Small intestine (tissue), 7 donors: ENCODE measurements around the gene SUFU. TPM values are rescaled to one million over a fixed set of nuclear protein-coding genes. Genes with fewer than 3 reads are reported as not detected.

Source experiments
- DNase-seq, 2 donors: peaks; one replicate each; pipeline versions ENCODE4 v3.0.0 to v3.0.0-alpha.2; 2013
- FAIRE-seq: peaks from 2 replicates; lab custom pipeline; 2012; peaks lifted over from hg19 to GRCh38; lab: Jason Lieb, UNC
- H3K27ac ChIP-seq, 3 donors: one replicate each; pipeline ENCODE4 v1.5.1; 2013; ENCODE audit warnings: low read length in 2 of 3, mild to moderate bottlenecking in 2 of 3, control low read depth in 1 of 3, inconsistent platforms in 1 of 3, low read depth in 1 of 3, moderate library complexity in 1 of 3
- H3K27me3 ChIP-seq, 3 donors: one replicate each; pipeline ENCODE4 v1.6.1; 2013; ENCODE audit warnings: low read length in 3 of 3, inconsistent platforms in 1 of 3; ENCODE audit not compliant: control insufficient read depth in 3 of 3, insufficient read depth in 3 of 3
- H3K36me3 ChIP-seq, 3 donors: one replicate each; pipeline ENCODE4 v1.6.1; 2013; ENCODE audit warnings: low read length in 3 of 3, inconsistent platforms in 1 of 3, low read depth in 1 of 3, mild to moderate bottlenecking in 1 of 3, moderate library complexity in 1 of 3; ENCODE audit not compliant: control insufficient read depth in 3 of 3, insufficient read depth in 2 of 3
- H3K4me1 ChIP-seq, 3 donors: one replicate each; pipeline ENCODE4 v1.6.1; 2013; ENCODE audit warnings: low read length in 2 of 3, inconsistent platforms in 1 of 3, low read depth in 1 of 3, mild to moderate bottlenecking in 1 of 3, moderate library complexity in 1 of 3; ENCODE audit not compliant: control insufficient read depth in 3 of 3, insufficient read depth in 2 of 3
- H3K4me3 ChIP-seq, 3 donors: one replicate each; pipeline ENCODE4 v1.5.1; 2013; ENCODE audit warnings: low read length in 3 of 3, control low read depth in 1 of 3, inconsistent platforms in 1 of 3, low read depth in 1 of 3, mild to moderate bottlenecking in 1 of 3, moderate library complexity in 1 of 3
- H3K9me3 ChIP-seq, 2 donors: one replicate each; pipeline ENCODE4 v1.6.1; 2013; ENCODE audit warnings: low read depth in 1 of 2, low read length in 1 of 2; ENCODE audit not compliant: control insufficient read depth in 2 of 2, insufficient read depth in 1 of 2
- WGBS, 3 donors: extraction: QIAGEN DNeasy Blood & Tissue Kit; methylation state at CpG; one replicate each; pipeline ENCODE4 v1.1.7; 2013; 5-methylcytosine and 5-hydroxymethylcytosine counted together
- polyA plus RNA-seq, 4 donors: library from polyadenylated mRNA; stranded (reverse) in 3 of 4; unstranded in 1 of 4; fragments of 200-250 nt in 3 of 4; fragments of 120-200 nt in 1 of 4; gene quantifications; one replicate each; pipeline versions ENCODE4 v1.2.1 to v1.2.3, GENCODE V29; 2013
- donor health status: healthy with polysubstance abuse.
- donor health status: control.
- donor health status: control.
- donor health status: Bipolar disorder and iron deficiency.
- donor health status: healthy.

The SUFU gene
- polyA plus RNA-seq, 4 donors, result 2.2 to 15.0 (median 4.0) TPM

- no peak overlapping the region for H3K4me3 ChIP-seq
- H3K36me3 ChIP-seq, result peaks cover 0 to 26% (median 0%) of the 10 kb centered on the region in 3 donors
- WGBS, 3 donors, result 92 to 94% (median 94%) methylated on average over 35 to 36 of the region's 36 CpGs
- no peaks in the 10 kb centered on the region for H3K27me3 ChIP-seq
- no peaks in the 10 kb centered on the region for H3K9me3 ChIP-seq
- FAIRE-seq (no peak), DNase-seq (no peak)
- H3K27ac ChIP-seq, result no peak overlapping the region
- H3K4me1 ChIP-seq, result no peaks in the 10 kb centered on the region
These were observed 32.9 kb upstream of the SUFU start for GRCh38 chr10:102470579-102471546.

- no peaks in the 10 kb centered on the region for H3K27me3 ChIP-seq
- 70 to 85% (median 82%) methylated on average over 27 of the region's 27 CpGs for WGBS, 3 donors
- H3K9me3 ChIP-seq, result no peaks in the 10 kb centered on the region
- no peaks in the 10 kb centered on the region for H3K4me1 ChIP-seq
- H3K4me3 ChIP-seq, result no peak overlapping the region
- peaks cover 0 to 37% (median 0%) of the 10 kb centered on the region in 3 donors for H3K36me3 ChIP-seq
- FAIRE-seq (no peak), DNase-seq (no peak)
- H3K27ac ChIP-seq, result no peak overlapping the region
These were observed 30.1 kb upstream of the SUFU start for GRCh38 chr10:102473445-102474331.

DNA sequence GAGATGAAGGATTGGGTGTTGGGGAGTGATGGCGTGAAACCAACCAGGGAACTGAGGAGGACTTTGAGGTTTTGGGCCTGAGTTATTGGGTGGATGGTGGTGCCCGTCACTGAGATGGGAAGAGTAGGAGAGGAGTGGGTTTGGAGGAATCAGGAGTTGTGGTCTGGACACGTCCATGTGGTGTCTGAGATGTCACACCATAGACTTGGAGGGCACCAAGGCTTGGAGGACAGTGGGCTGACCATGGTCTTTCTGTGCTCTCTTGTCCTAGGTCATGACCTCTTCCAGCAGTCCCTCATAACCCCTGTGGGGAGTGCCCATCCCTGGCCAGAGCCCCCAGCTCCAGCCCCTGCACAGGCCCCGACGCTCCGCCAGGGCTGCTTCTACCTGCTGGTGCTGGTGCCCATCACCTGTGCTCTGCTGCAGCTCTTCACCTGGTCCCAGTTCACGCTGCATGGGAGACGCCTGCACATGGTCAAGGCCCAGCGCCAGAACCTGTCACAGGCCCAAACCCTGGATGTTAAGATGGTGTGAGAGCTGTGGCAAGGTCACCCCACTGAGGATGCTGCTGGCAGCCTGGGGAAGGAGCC is 28.2 kb upstream of the SUFU start:
- 92 to 95% (median 92%) methylated on average over 8 to 9 of the region's 9 CpGs for WGBS, 3 donors

GRCh38 chr10:102476466-102477141 is 27.2 kb upstream of the SUFU start:
- Histone ChIP-seq H3K9me3 (no peaks in the 10 kb centered on the region), H3K27ac (no peak overlapping the region), H3K27me3 (no peaks in the 10 kb centered on the region), H3K4me3 (no peak overlapping the region), H3K36me3 (peaks cover 8 to 51% (median 10%) of the 10 kb centered on the region in 3 donors), H3K4me1 (no peaks in the 10 kb centered on the region)
- DNase-seq (no peak), FAIRE-seq (no peak)
- 67 to 68% (median 67%) methylated on average over 9 of the region's 9 CpGs for WGBS, 3 donors

More for the DNA sequence above, 28.2 kb upstream of the SUFU start:
- Histone ChIP-seq H3K36me3 (peaks cover 3 to 43% (median 5%) of the 10 kb centered on the region in 3 donors), H3K4me1 (no peaks in the 10 kb centered on the region), H3K9me3 (no peaks in the 10 kb centered on the region), H3K4me3 (no peak overlapping the region), H3K27ac (no peak overlapping the region), H3K27me3 (no peaks in the 10 kb centered on the region)
- DNase-seq (no peak), FAIRE-seq (no peak)

GRCh38 chr10:102479651-102480050 is 24.1 kb upstream of the SUFU start:
- peaks cover 25 to 76% (median 28%) of the 10 kb centered on the region in 3 donors for H3K36me3 ChIP-seq
- no peak overlapping the region for H3K4me3 ChIP-seq
- H3K9me3 ChIP-seq, result no peaks in the 10 kb centered on the region
- H3K27me3 ChIP-seq, result no peaks in the 10 kb centered on the region
- no peak overlapping the region for H3K27ac ChIP-seq
- DNase-seq (no peak), FAIRE-seq (no peak)
- H3K4me1 ChIP-seq, result no peaks in the 10 kb centered on the region

GRCh38 chr10:102480396-102480795 is 23.4 kb upstream of the SUFU start:
- no peak for FAIRE-seq
- Histone ChIP-seq H3K36me3 (peaks cover 28 to 80% (median 30%) of the 10 kb centered on the region in 3 donors), H3K9me3 (no peaks in the 10 kb centered on the region)

GRCh38 chr10:102484021-102484420 is 19.8 kb upstream of the SUFU start:
- H3K4me1 ChIP-seq, result no peaks in the 10 kb centered on the region
- DNase-seq (no peak), FAIRE-seq (no peak)
- H3K36me3 ChIP-seq, result peaks cover 33 to 96% (median 46%) of the 10 kb centered on the region in 3 donors
- H3K9me3 ChIP-seq, result no peaks in the 10 kb centered on the region
- H3K27ac ChIP-seq, result no peak overlapping the region
- 94 to 99% (median 97%) methylated on average over 13 of the region's 13 CpGs for WGBS, 3 donors
- H3K27me3 ChIP-seq, result no peaks in the 10 kb centered on the region
- no peak overlapping the region for H3K4me3 ChIP-seq

More at GRCh38 chr10:102480396-102480795, 23.4 kb upstream of the SUFU start:
- no peak overlapping the region for H3K27ac ChIP-seq
- no peaks in the 10 kb centered on the region for H3K4me1 ChIP-seq
- H3K27me3 ChIP-seq, result no peaks in the 10 kb centered on the region
- no peak for DNase-seq
- H3K4me3 ChIP-seq, result no peak overlapping the region
- 89 to 93% (median 90%) methylated on average over 9 of the region's 9 CpGs for WGBS, 3 donors
